ENCODE data around the gene FCGR1A.
"Not testable (repeated sequence)": the region's sequence is repeated elsewhere in the genome, so short reads cannot be mapped to it uniquely, and the experiment has no call there.

- TF ChIP-seq CTCF (IDR thresholded peaks at IDR 0.05; ENCODE audit: extremely low read depth in 1 of 2, insufficient read depth in 1 of 2, low read depth in 1 of 2, low read length in 2 of 2); POLR2A (IDR thresholded peaks at IDR 0.05; ENCODE audit: low read depth, low read length): not testable (repeated sequence)
Measured at GRCh38 chr1:149746463-149747356, 35.8 kb upstream of the FCGR1A start.

Data from endothelial cell of umbilical vein (primary cell).